Hematopoietic multipotent progenitor cell treated with erythropoietin and hydrocortisone succinate and interleukin-3 and kit ligand, for 8 days (in vitro differentiated cells): Measurements from ENCODE around the gene HOOK2.
"Not testable (repeated sequence)": the region's sequence is repeated elsewhere in the genome, so short reads cannot be mapped to it uniquely, and the experiment has no call there.

Experiments
- DNase-seq: peaks from one replicate; pipeline ENCODE4 v3.0.0-alpha.2; 2015

HOOK2 gene, protein sequence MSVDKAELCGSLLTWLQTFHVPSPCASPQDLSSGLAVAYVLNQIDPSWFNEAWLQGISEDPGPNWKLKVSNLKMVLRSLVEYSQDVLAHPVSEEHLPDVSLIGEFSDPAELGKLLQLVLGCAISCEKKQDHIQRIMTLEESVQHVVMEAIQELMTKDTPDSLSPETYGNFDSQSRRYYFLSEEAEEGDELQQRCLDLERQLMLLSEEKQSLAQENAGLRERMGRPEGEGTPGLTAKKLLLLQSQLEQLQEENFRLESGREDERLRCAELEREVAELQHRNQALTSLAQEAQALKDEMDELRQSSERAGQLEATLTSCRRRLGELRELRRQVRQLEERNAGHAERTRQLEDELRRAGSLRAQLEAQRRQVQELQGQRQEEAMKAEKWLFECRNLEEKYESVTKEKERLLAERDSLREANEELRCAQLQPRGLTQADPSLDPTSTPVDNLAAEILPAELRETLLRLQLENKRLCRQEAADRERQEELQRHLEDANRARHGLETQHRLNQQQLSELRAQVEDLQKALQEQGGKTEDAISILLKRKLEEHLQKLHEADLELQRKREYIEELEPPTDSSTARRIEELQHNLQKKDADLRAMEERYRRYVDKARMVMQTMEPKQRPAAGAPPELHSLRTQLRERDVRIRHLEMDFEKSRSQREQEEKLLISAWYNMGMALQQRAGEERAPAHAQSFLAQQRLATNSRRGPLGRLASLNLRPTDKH

DNA sequence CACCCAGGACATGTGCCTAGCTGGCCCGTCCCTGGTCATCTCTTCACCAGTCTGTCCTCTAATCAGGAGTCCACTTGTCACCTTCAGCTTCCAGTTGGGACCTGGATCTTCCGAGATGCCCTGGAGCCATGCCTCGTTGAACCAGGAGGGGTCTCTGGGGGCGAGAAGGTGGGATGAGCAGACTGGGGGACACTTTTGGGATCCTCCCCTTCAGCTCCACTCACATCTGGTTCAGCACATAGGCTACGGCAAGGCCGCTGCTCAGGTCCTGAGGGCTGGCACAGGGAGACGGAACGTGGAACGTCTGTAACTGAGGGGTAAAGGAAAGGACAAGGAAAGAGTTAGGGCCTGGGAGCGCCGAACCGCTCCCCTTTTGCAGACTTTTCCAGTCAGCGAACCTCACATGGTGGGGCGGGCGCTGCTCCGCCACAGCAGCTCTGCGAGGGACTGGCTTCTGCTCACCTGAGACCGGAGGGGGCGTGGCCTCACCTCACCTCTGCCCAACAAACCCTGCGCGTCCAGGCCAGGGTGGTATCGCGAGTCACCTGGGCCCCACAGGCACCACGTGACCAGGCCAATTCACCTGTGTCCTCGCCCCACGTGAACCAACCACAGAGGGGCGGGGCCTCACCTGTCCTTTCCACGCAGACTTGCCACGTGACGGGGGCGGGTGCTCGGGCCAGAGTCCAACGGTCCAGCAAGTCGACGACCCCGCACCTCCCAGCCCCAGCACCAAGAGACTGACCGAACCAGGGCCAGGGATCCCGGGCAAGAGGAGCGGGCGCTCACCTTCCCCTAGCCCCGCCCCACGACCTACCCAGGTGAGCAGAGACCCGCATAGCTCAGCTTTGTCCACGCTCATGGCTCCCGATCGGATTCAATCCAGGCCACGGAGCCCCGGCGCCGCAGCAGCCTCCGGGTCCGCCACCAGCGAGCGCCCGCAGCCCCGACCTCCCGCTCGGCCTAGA is at the start of gene HOOK2:
TSS of gene HOOK2 (minus strand) at position 965 of the 968 bp plus-strand sequence. CDS start at position 862, 103 bp downstream.
- DNase-seq = no peak

- DNase-seq = no peak
Measured at GRCh38 chr19:12821761-12822160, 46.4 kb upstream of the HOOK2 start.

- DNase-seq = not testable (repeated sequence)
Measured at GRCh38 chr19:12817810-12818209, 42.5 kb upstream of the HOOK2 start.

DNA sequence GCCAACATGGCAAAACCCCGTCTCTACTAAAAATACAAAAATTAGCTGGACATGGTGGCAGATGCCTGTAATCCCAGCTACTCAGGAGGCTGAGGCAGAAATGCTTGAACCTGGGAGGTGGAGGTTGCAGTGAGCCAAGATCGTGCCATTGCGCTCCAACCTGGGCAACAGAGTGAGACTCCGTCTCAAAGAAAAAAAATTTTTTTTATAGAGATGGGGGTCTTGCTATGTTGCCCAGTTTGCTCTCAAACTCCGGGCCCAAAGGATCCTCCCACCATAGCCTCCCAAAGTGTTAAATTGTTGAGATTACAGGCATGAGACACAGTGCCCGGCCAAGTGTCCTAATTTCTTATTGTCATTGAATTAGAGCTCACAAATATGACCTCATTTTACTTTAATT is 41.8 kb upstream of the HOOK2 start:
- not testable (repeated sequence) for DNase-seq

DNA sequence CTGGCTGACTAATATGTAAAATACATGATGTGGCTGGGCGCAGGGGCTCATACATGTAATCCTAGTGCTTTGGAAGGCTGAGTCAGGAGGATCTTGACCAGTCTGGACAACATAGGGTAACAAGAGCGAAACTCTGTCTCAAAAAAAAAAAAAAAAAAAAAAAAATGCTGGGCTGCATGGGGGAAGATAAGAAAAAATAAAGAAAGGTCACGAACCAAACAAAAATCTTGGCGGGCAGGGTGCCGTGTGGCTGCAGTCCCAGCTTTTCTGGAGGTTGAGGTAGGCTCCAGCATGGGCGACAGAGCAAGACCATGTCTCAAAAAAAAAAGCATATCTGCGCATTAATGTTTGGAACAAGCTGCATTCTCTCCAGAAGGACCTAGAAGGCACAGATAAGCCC is 39.7 kb upstream of the HOOK2 start:
- DNase-seq = no peak

- DNase-seq = peak; percentile 90
Measured at GRCh38 chr19:12806242-12807081, 31.1 kb upstream of the HOOK2 start, which contains the start of gene RNASEH2A. Gene RNASEH2A, plus strand, starts transcription at chr19:12806584. Its CDS starts 90 bp downstream, at chr19:12806674.

- DNase-seq = no peak
Measured at GRCh38 chr19:12804051-12804450, 28.7 kb upstream of the HOOK2 start.

- DNase-seq = no peak
Measured at GRCh38 chr19:12802267-12803106, 27.1 kb upstream of the HOOK2 start.

DNA sequence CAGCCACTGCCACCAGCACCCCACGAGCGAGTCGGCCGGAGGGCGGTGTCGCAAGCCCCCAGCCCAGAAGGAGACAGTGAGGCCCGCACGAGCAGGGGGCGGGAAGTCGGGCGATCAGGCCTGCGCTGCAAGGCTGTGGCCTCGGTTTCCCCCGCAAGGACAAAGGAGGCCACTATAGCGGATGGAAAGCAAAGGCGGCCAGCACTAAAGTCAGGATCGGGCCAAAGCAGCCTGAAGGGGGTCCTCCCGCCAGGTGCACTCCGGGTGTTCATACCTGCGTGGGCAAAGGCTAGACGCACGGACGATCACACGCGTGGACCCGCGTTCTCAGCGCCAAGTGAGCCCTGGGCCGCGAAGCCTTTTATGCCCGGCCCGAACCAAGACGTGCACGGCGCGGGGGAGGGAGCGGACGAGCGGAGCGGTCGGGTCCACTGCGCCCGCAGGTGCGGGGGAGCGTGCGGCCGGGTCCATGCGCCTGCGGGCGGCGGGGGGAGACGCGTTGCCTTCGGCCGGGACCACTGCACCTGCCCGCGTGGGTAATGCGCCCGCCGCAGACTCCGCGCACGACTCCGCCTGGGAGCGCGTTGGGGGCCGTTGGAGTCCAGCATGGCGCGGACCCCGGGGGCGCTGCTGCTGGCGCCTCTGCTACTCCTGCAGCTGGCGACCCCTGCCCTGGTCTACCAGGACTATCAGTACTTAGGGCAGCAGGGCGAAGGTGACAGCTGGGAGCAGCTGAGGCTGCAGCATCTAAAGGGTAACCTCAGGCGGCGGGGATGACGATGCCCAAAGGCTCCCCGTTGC is 26.3 kb upstream of the HOOK2 start, which contains the start of the genes PRDX2 and THSD8:
TSS of gene PRDX2 (minus strand) at position 335 of the 801 bp plus-strand sequence. CDS start 539 bp downstream, outside the sequence.
TSS of gene THSD8 (plus strand) at position 604 of the 801 bp plus-strand sequence. CDS start at position 607, 3 bp downstream.
- peak; percentile 87 for DNase-seq

DNA sequence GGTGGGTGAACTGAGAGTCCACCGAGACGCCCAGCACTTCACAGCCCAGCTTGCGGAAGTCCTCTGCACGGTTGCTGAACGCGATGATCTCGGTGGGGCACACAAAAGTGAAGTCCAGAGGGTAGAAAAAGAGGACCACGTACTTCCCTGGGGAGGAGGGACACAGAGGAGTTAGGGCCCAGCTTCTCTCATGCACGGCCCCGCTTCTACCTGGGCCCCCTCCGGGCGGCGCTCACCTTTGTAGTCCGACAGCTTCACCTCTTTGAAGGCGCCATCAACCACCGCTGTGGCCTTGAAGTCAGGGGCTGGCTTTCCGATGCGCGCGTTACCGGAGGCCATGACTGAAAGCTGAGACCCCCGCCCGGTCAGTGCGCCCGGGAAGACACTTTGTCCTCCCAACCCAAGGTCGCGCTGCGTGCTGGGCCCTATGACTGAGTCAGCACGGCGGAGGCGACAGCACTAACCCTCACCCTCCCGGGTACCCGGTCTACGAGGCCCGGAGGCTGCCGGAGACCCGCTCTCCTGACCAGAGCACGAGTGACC is 25.6 kb upstream of the HOOK2 start:
- peak; percentile 14 for DNase-seq

DNA sequence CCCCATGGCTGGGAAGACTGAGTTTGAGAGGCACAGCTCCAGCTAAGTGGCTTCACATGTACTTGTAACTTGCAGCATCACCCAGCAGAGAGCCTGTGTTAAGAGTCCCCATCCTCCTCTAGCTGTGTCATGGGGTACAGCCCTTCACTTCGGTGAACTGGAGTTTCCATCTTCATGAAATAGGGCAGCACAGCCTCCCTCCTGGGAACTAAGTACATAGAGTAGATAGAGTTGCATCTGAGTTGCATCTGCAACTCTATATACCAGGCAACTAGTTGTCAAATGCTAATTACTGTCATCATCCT is 25.1 kb upstream of the HOOK2 start:
- DNase-seq = no peak

DNA sequence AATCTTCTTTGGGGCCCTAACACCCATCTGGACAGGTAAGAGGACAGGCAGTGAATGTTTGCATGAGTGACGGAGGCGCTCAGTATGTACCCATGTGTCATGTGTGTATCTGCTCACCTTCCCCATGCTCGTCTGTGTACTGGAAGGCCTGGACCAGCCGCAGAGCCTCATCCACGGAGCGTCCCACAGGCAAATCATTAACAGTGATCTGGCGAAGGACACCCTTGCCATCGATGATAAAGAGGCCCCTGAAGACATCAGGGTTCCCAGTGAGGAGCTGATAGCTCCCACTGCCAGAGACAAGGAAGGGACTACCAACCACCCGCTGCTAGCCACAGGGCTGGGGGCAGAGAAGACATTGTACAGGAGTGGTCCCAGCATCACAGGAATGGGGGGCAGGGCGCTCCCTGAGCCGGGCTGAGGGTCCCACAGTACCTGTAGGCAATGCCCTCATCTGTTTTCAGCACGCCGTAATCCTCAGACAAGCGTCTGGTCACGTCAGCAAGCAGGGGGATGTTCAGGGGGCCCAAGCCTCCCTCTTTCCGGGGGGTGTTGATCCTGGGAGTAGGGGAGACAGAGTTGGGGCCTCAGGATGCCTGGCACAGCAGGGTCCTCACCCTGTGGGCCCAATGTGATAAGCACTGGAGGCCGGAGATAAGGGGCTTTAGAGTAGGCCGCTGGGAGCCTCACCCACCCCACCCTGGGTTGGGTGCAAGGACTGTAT is 24.6 kb upstream of the HOOK2 start:
- DNase-seq = peak; percentile 92

DNA sequence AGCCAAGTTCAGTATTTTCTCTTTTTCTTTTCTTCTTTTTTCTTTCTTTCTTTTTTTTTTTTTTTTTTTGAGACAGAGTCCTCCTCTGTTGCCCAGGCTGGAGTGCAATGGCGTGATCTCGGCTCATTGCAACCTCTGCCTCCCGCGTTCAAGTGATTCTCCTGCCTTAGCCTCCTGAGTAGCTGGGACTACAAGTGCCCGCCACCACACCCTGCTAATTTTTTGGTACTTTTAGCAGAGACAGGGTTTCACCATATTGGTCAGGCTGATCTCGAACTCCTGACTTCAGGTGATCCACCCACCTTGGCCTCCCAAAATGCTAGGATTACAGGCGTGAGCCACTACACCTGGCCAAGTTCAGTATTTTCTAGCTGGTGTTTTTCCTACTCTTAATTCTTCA is 22.3 kb upstream of the HOOK2 start:
- not testable (repeated sequence) for DNase-seq

DNA sequence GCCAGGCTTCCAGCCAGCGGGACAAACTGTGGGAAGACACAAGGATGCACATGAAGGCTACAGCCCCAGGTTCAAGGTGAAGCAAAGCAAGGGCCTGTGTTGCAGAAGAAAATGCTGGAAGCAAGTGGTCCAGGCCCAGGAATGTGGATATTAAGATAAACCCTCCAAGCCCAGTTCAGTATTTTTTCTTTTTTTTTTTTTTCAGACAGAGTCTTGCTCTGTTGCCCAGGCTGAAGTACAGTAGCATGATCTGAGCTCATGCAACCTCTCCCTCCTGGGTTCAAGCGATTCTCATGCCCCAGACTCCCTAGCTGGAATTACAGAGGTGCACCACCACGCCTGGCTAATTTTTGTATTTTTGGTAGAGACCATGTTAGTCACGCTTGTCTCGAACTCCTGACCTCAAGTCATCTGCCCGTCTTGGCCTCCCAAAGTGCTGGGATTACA is 21.8 kb upstream of the HOOK2 start:
- peak; percentile 32 for DNase-seq

GRCh38 chr19:12796146-12797071 is 21.1 kb upstream of the HOOK2 start:
- peak; percentile 88 for DNase-seq

- peak; percentile 19 for DNase-seq
Measured at GRCh38 chr19:12794971-12795381, 19.6 kb upstream of the HOOK2 start.

GRCh38 chr19:12794196-12794941 is 19.0 kb upstream of the HOOK2 start:
- DNase-seq = no peak
